ENCODE measurements around the gene C8G.

GRCh38 chr9:136958898-136959850 is 14.1 kb downstream of the C8G start:
- no peak for TF ChIP-seq CTCF (IDR thresholded peaks at IDR 0.05; ENCODE audit: control extremely low read depth in 1 of 3, insufficient read depth in 1 of 3, low read depth in 1 of 3, low read length in 3 of 3)
- no peak for TF ChIP-seq EGR1 (IDR thresholded peaks at IDR 0.05; ENCODE audit: borderline replicate concordance, low read depth, low read length)
- TF ChIP-seq TAF1 (IDR thresholded peaks at IDR 0.05; ENCODE audit: low read depth, low read length) = no peak
- TF ChIP-seq SRF (IDR thresholded peaks at IDR 0.05; ENCODE audit: low read depth, low read length) = no peak
- TF ChIP-seq GABPA (IDR thresholded peaks at IDR 0.05; ENCODE audit: borderline replicate concordance, insufficient read depth, low read length) = no peak
